ENCODE measurements around the gene DOHH. TPM values are rescaled to one million over a fixed set of nuclear protein-coding genes. Genes with fewer than 3 reads are reported as not detected.
A peak's percentile ranks its signal among the peaks of the same experiment; 100 is the strongest.

DOHH gene
- total and polyA plus RNA-seq, 9 of the 15 experiments (the other 6 are each of a cell fraction or from before 2014, with no cell fraction given): 0.14 to 47.2 (median 5.1) TPM

DNA sequence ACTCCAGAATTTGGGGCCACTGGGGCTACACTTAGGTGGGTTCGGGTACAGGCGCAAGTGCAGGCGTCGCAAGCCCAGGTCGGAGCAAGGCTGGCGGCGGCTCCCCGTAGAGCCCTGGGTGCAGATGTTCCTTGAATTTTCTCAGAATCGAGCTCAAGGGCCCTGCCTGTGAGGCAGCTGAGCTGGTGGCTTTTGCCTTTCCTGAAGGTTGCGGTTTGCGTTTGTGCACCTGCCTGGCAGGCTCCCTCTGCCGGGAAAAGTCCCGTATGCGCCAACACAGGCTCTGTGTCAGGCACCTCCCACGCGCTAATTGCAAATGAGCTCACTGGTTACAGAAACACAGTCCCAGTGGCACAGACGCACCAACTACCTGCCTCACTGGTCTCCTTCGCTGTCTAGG, 5.9 kb downstream of the DOHH start:
- BruUV-seq (replicated peaks): no TSS peak
- intact Hi-C loops (cut with micrococcal nuclease): no loop called here
- in situ Hi-C loops (cut with MboI): no loop called here
- Histone ChIP-seq H2AFZ (ENCODE audit: low read depth, low read length) (no peak overlapping the region), H3K36me3 (ENCODE audit: control insufficient read depth, insufficient read depth, low read length) (peaks cover 79% of the 10 kb centered on the region), H3K4me1 (replicated peaks in 1 of 2; ENCODE audit: control insufficient read depth in 2 of 2, insufficient read depth in 2 of 2, low read length in 2 of 2) (peaks cover 2 to 36% of the 10 kb centered on the region in 2 experiments; a peak in 4 of 5 replicates), H3K79me2 (ENCODE audit: control insufficient read depth, insufficient read depth, low read length) (peaks cover 28% of the 10 kb centered on the region), H4K20me1 (replicated peaks; ENCODE audit: control insufficient read depth, insufficient read depth, low read length) (no peaks in the 10 kb centered on the region), H3K9me3 (replicated peaks; ENCODE audit: control insufficient read depth, insufficient read depth, low read depth, low read length) (no peaks in the 10 kb centered on the region), H3K9me1 (ENCODE audit: control insufficient read depth, insufficient read depth, low read length) (no peaks in the 10 kb centered on the region), H3K4me3 (no peak overlapping the region), H3K27ac (ENCODE audit: extremely low read depth, low read depth, low read length) (no peak overlapping the region), H3K9ac (ENCODE audit: insufficient read depth in 1 of 2, low read depth in 2 of 2, low read length in 2 of 2) (peak overlapping the region in 1 of 2 experiments; percentile 14; a peak in 1 of 4 replicates), H3K27me3 (ENCODE audit: control insufficient read depth in 2 of 2, insufficient read depth in 2 of 2, low read length in 2 of 2) (no peaks in the 10 kb centered on the region), H3K4me2 (ENCODE audit: insufficient read depth, low read length) (no peak overlapping the region)
- TF ChIP-seq, protein P1, sequence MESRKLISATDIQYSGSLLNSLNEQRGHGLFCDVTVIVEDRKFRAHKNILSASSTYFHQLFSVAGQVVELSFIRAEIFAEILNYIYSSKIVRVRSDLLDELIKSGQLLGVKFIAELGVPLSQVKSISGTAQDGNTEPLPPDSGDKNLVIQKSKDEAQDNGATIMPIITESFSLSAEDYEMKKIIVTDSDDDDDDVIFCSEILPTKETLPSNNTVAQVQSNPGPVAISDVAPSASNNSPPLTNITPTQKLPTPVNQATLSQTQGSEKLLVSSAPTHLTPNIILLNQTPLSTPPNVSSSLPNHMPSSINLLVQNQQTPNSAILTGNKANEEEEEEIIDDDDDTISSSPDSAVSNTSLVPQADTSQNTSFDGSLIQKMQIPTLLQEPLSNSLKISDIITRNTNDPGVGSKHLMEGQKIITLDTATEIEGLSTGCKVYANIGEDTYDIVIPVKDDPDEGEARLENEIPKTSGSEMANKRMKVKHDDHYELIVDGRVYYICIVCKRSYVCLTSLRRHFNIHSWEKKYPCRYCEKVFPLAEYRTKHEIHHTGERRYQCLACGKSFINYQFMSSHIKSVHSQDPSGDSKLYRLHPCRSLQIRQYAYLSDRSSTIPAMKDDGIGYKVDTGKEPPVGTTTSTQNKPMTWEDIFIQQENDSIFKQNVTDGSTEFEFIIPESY (CRISPR knock-in tag; IDR thresholded peaks at IDR 0.05): peak; percentile 93
- TF ChIP-seq ETV1 (tag; conservative IDR thresholded peaks at IDR 0.05; ENCODE audit: low read depth): no peak
- TF ChIP-seq EGR1 (conservative IDR thresholded peaks at IDR 0.05): 0 out of 2 replicates have a peak, but pooled peaks have one; percentile 24
- TF ChIP-seq, protein P2, sequence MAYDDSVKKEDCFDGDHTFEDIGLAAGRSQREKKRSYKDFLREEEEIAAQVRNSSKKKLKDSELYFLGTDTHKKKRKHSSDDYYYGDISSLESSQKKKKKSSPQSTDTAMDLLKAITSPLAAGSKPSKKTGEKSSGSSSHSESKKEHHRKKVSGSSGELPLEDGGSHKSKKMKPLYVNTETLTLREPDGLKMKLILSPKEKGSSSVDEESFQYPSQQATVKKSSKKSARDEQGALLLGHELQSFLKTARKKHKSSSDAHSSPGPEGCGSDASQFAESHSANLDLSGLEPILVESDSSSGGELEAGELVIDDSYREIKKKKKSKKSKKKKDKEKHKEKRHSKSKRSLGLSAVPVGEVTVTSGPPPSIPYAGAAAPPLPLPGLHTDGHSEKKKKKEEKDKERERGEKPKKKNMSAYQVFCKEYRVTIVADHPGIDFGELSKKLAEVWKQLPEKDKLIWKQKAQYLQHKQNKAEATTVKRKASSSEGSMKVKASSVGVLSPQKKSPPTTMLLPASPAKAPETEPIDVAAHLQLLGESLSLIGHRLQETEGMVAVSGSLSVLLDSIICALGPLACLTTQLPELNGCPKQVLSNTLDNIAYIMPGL (CRISPR knock-in tag; IDR thresholded peaks at IDR 0.05): no peak
- no peak for TF ChIP-seq CBX8 (IDR thresholded peaks at IDR 0.05; ENCODE audit: borderline replicate concordance, extremely low read depth, low read depth, low read length, poor library complexity, severe bottlenecking)
- TF ChIP-seq, protein P3, sequence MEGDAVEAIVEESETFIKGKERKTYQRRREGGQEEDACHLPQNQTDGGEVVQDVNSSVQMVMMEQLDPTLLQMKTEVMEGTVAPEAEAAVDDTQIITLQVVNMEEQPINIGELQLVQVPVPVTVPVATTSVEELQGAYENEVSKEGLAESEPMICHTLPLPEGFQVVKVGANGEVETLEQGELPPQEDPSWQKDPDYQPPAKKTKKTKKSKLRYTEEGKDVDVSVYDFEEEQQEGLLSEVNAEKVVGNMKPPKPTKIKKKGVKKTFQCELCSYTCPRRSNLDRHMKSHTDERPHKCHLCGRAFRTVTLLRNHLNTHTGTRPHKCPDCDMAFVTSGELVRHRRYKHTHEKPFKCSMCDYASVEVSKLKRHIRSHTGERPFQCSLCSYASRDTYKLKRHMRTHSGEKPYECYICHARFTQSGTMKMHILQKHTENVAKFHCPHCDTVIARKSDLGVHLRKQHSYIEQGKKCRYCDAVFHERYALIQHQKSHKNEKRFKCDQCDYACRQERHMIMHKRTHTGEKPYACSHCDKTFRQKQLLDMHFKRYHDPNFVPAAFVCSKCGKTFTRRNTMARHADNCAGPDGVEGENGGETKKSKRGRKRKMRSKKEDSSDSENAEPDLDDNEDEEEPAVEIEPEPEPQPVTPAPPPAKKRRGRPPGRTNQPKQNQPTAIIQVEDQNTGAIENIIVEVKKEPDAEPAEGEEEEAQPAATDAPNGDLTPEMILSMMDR (IDR thresholded peaks at IDR 0.05 in 2 of 3, conservative IDR thresholded peaks at IDR 0.05 in 1 of 3; ENCODE audit: insufficient read depth in 2 of 3, low read depth in 1 of 3, low read length in 3 of 3): 0 out of 6 replicates have a peak, but pooled peaks of 1 of the 3 experiments have one; percentile 4
- no peak for TF ChIP-seq SP1 (CRISPR knock-in tag; IDR thresholded peaks at IDR 0.05)
- no peak for TF ChIP-seq RFX1 (IDR thresholded peaks at IDR 0.05)
- TF ChIP-seq ZNF77 (CRISPR knock-in tag; IDR thresholded peaks at IDR 0.05): no peak
- no peak for TF ChIP-seq TCFL5 (CRISPR knock-in tag; conservative IDR thresholded peaks at IDR 0.05)
- no peak for TF ChIP-seq ZNF696 (CRISPR knock-in tag; conservative IDR thresholded peaks at IDR 0.05)
- no peak for TF ChIP-seq IRF2 (CRISPR knock-in tag; IDR thresholded peaks at IDR 0.05)
- CTCF ChIA-PET (ENCODE audit: low intra/inter-chr PET ratio): no interaction called here
- WGBS (ENCODE audit: insufficient coverage, low coverage, missing lambda C conversion rate): 95% methylated on average over 14 of the region's 18 CpGs
- ATAC-seq: no peak
- POLR2A ChIA-PET: interaction anchor here (0.6 to 0.9 kb wide), 4 partner anchors 10 to 121 kb away, joined by 3 read pairs; partner anchors contain the start of gene SMIM24
- no peak for FAIRE-seq
- no peak for DNase-seq (ENCODE audit: extremely low read depth in 1 of 4, low spot score in 3 of 4)
